ENCODE measurements around the gene IQGAP2.

The IQGAP2 gene

GRCh38 chr5:76617229-76617628 is 214.1 kb downstream of the IQGAP2 start:
- DNase-seq, result no peak

- DNase-seq, result no peak
These were observed 214.6 kb downstream of the IQGAP2 start for GRCh38 chr5:76617675-76618074.

GRCh38 chr5:76620166-76620565 is 217.1 kb downstream of the IQGAP2 start:
- no peak for DNase-seq

- no peak for DNase-seq
These were observed 219.0 kb downstream of the IQGAP2 start for GRCh38 chr5:76622076-76622475.

- no peak for DNase-seq
These were observed 220.0 kb downstream of the IQGAP2 start, which contains the start of gene F2RL2 for GRCh38 chr5:76622973-76623596. TSS of gene F2RL2 (minus strand) at chr5:76623403. CDS start at chr5:76623230, 173 bp downstream.

GRCh38 chr5:76625087-76625815 is 222.2 kb downstream of the IQGAP2 start:
- DNase-seq, result no peak

- DNase-seq, result no peak
These were observed 223.7 kb downstream of the IQGAP2 start for GRCh38 chr5:76626738-76627137.

GRCh38 chr5:76634661-76635060 is 231.6 kb downstream of the IQGAP2 start:
- DNase-seq, result no peak

- no peak for DNase-seq
These were observed 234.4 kb downstream of the IQGAP2 start for GRCh38 chr5:76637490-76637889.

GRCh38 chr5:76638479-76638878 is 235.4 kb downstream of the IQGAP2 start:
- DNase-seq, result no peak

GRCh38 chr5:76641514-76642120 is 238.5 kb downstream of the IQGAP2 start:
- peak; percentile 74 for DNase-seq

- DNase-seq, result no peak
These were observed 239.4 kb downstream of the IQGAP2 start for GRCh38 chr5:76642390-76643040.

GRCh38 chr5:76643371-76643770 is 240.3 kb downstream of the IQGAP2 start:
- no peak for DNase-seq

GRCh38 chr5:76649140-76649539 is 246.1 kb downstream of the IQGAP2 start:
- no peak for DNase-seq

GRCh38 chr5:76652809-76653414 is 249.8 kb downstream of the IQGAP2 start:
- DNase-seq, result no peak

- no peak for DNase-seq
These were observed 254.0 kb downstream of the IQGAP2 start for GRCh38 chr5:76657091-76657490.

- DNase-seq, result no peak
These were observed 254.7 kb downstream of the IQGAP2 start for GRCh38 chr5:76657683-76658311.

- no peak for DNase-seq
These were observed 257.3 kb downstream of the IQGAP2 start for GRCh38 chr5:76660360-76660759.

GRCh38 chr5:76662521-76662920 is 259.4 kb downstream of the IQGAP2 start:
- no peak for DNase-seq

- no peak for DNase-seq
These were observed 260.5 kb downstream of the IQGAP2 start for GRCh38 chr5:76663573-76663972.

GRCh38 chr5:76664079-76664478 is 261.0 kb downstream of the IQGAP2 start:
- no peak for DNase-seq

GRCh38 chr5:76667495-76667894 is 264.4 kb downstream of the IQGAP2 start:
- DNase-seq, result no peak

GRCh38 chr5:76669245-76669644 is 266.2 kb downstream of the IQGAP2 start:
- DNase-seq, result no peak
